T-helper 17 cell (primary cell): ENCODE data around the gene SNTG2. TPM values are rescaled to one million over a fixed set of nuclear protein-coding genes. Genes with fewer than 3 reads are reported as not detected.

Source experiments
- ATAC-seq: fragments of 150-1000 bp; cut with Tn5 transposase; 2 replicates; pipeline ENCODE4 v1.10.0; 2021; ENCODE audit warnings: mild to moderate bottlenecking, moderate library complexity
- DNase-seq, 3 donors: peaks; one replicate each; pipeline versions ENCODE4 v3.0.0 to v3.0.0-alpha.2; 2020 to 2021
- H3K9me3 ChIP-seq: one replicate; pipeline ENCODE4 v1.7.0; 2013; ENCODE audit warnings: low read length, mild to moderate bottlenecking; ENCODE audit not compliant: control insufficient read depth, poor library complexity, severe bottlenecking
- H3K27ac Mint-ChIP-seq: one replicate; pipeline ENCODE4 v1.8.0; 2022; ENCODE audit warnings: mild to moderate bottlenecking, moderate library complexity, mixed read lengths
- H3K27me3 Mint-ChIP-seq: one replicate; pipeline ENCODE4 v1.8.0; 2022; ENCODE audit warnings: mixed read lengths
- H3K36me3 Mint-ChIP-seq: one replicate; pipeline ENCODE4 v1.8.0; 2022; ENCODE audit warnings: low read depth, mixed read lengths
- H3K4me1 Mint-ChIP-seq: one replicate; pipeline ENCODE4 v1.8.0; 2022; ENCODE audit warnings: mild to moderate bottlenecking, mixed read lengths
- H3K4me3 Mint-ChIP-seq: one replicate; pipeline ENCODE4 v1.8.0; 2022; ENCODE audit warnings: mild to moderate bottlenecking, moderate library complexity, mixed read lengths
- total RNA-seq, 4 donors: library from RNA in 2 of 4; stranded (reverse) in 2 of 4; gene quantifications; one replicate each; pipeline ENCODE4 v1.2.3 and lab custom pipeline; 2022 to 2026

SNTG2 gene
- total RNA-seq, 2 donors from 2014 or later, result 2.0 to 6.3 TPM

DNA sequence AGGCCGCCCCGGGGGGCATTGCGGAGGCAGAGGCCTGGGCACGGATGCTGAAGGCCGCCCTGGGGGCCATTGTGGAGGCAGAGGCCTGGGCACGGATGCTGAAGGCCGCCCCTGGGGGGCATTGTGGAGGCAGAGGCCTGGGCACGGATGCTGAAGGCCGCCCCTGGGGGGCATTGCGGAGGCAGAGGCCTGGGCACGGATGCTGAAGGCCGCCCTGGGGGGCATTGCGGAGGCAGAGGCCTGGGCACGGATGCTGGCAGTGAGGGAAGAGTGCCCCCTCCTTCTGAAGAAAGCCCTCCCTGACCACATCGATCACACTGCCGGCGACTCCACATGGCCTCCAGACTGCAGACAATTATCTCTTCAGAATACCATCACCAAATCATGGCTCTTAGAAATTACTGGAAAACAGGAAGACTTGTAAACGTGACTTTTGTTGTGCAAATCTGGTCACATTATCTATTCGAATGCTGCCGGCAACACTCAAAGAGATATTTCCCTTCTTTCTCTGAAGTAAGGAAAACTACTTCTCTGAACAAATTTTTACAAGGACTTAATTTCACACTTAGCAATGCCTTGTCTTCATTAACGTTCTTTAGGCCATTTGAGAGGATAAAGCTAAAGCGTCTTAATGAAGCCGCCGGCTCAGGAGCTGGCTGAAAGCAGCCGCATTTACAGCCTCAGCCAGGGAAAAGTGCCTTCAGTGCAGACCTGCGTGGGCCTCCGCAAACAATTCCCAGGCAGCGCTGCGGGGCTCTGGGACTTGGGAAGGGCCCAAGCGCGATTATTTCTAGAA, 18.1 kb upstream of the SNTG2 start:
- Mint-ChIP-seq H3K27me3 (no peaks in the 10 kb centered on the region), H3K27ac (no peak overlapping the region), H3K36me3 (no peaks in the 10 kb centered on the region), H3K4me3 (no peak overlapping the region), H3K4me1 (peaks cover 4% of the 10 kb centered on the region)
- no peak for DNase-seq
- H3K9me3 ChIP-seq, result no peaks in the 10 kb centered on the region
- no peak for ATAC-seq

DNA sequence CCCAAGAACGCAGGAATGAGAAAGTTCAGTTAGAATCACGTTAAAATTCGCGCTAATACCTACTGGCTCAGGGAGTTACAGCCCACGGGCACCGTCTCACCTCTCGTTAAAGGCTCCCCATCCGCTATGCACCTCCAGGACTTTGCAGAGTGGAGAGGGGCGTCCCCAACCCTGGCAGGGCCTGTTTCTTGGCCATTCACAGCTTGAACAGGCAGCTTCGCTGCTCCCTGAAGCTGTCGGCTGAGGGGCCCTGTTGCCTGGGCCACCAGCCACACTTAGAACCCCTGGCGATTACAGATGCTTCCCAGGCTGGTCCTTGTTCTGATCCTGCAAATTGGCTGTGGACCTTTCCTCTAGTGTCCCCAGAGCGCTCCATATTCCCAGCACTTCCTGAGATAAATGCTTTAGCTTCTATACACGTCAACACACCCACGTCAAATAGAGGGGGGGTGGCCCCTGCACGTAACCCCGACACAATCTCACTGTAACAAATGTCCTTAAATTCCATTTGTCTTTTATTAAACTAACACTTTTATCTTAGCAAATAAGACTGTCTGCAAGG, 16.8 kb upstream of the SNTG2 start:
- H3K36me3 Mint-ChIP-seq, result no peaks in the 10 kb centered on the region
- no peak overlapping the region for H3K4me3 Mint-ChIP-seq
- peaks cover 2% of the 10 kb centered on the region for H3K4me1 Mint-ChIP-seq
- H3K9me3 ChIP-seq, result no peaks in the 10 kb centered on the region
- no peak for DNase-seq
- H3K27ac Mint-ChIP-seq, result no peak overlapping the region
- peaks cover 8% of the 10 kb centered on the region for H3K27me3 Mint-ChIP-seq
- ATAC-seq, result no peak

- no peak overlapping the region for H3K4me3 Mint-ChIP-seq
- peaks cover 9% of the 10 kb centered on the region for H3K27me3 Mint-ChIP-seq
- no peaks in the 10 kb centered on the region for H3K4me1 Mint-ChIP-seq
- no peaks in the 10 kb centered on the region for H3K9me3 ChIP-seq
- no peak for DNase-seq
- H3K36me3 Mint-ChIP-seq, result no peaks in the 10 kb centered on the region
- no peak for ATAC-seq
- no peak overlapping the region for H3K27ac Mint-ChIP-seq
These were observed 13.1 kb upstream of the SNTG2 start for GRCh38 chr2:937530-937929.

DNA sequence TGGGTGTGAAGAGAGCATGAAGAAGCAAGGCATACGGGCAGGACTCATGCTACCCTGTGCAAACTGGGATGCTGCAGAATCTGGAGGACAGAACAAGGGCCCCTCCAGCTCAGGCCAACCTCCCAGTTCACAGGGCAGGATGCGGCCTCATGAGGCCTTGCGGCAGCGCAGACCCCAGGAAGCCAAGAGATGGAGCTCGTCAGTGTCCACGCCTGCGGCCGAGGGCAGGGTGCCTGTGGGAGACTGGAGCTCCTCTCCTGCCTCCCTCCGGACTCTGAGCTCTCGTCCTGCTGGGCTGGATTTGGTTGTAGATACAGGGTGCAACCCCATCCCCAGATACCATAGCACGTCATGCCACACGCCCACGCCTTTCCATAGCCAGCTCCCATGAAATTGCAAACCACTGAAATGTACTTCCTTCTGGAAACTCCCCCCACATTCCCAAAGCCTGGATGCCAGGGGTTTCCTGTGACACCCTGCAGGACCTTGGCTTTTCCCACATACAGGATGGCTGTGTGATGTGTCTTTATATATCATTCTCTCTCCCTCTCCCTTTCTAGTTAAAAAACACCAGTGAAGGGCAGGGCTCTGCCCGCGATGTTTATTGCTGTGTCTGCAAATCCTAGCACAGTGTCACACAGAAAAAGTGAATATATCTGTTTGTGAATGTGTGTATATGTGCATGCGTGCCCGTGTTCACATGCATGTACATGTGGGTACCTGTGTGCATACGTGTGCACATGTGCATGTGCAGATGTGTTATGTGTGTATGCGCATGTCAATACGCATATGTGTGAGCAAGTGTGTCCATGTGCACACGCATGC, 12.3 kb upstream of the SNTG2 start:
- no peaks in the 10 kb centered on the region for H3K9me3 ChIP-seq
- Mint-ChIP-seq H3K4me1 (no peaks in the 10 kb centered on the region), H3K27me3 (peaks cover 9% of the 10 kb centered on the region), H3K36me3 (no peaks in the 10 kb centered on the region), H3K4me3 (no peak overlapping the region), H3K27ac (no peak overlapping the region)
- no peak for ATAC-seq
- DNase-seq, result no peak

- Mint-ChIP-seq H3K27ac (no peak overlapping the region), H3K4me1 (no peaks in the 10 kb centered on the region), H3K4me3 (no peak overlapping the region), H3K36me3 (no peaks in the 10 kb centered on the region), H3K27me3 (peaks cover 16% of the 10 kb centered on the region)
- no peak for ATAC-seq
- no peaks in the 10 kb centered on the region for H3K9me3 ChIP-seq
- DNase-seq, result no peak
These were observed 10.6 kb upstream of the SNTG2 start for GRCh38 chr2:939936-940601.

- ATAC-seq (no peak), DNase-seq (no peak)
- peaks cover 10% of the 10 kb centered on the region for H3K4me1 Mint-ChIP-seq
- H3K27me3 Mint-ChIP-seq, result peaks cover 16% of the 10 kb centered on the region
- H3K9me3 ChIP-seq, result no peaks in the 10 kb centered on the region
- H3K4me3 Mint-ChIP-seq, result no peak overlapping the region
- no peaks in the 10 kb centered on the region for H3K36me3 Mint-ChIP-seq
- H3K27ac Mint-ChIP-seq, result no peak overlapping the region
These were observed 8.8 kb upstream of the SNTG2 start for GRCh38 chr2:941871-942270.

- DNase-seq (no peak), ATAC-seq (no peak)
- H3K36me3 Mint-ChIP-seq, result no peaks in the 10 kb centered on the region
- peaks cover 16% of the 10 kb centered on the region for H3K27me3 Mint-ChIP-seq
- H3K4me1 Mint-ChIP-seq, result peaks cover 10% of the 10 kb centered on the region
- no peaks in the 10 kb centered on the region for H3K9me3 ChIP-seq
- no peak overlapping the region for H3K4me3 Mint-ChIP-seq
- H3K27ac Mint-ChIP-seq, result no peak overlapping the region
These were observed 7.7 kb upstream of the SNTG2 start for GRCh38 chr2:942775-943460.

GRCh38 chr2:943461-943797, 7.2 kb upstream of the SNTG2 start:
- Mint-ChIP-seq H3K27ac (no peak overlapping the region), H3K36me3 (no peaks in the 10 kb centered on the region), H3K4me3 (no peak overlapping the region), H3K27me3 (peaks cover 13% of the 10 kb centered on the region), H3K4me1 (peaks cover 10% of the 10 kb centered on the region)
- DNase-seq (no peak), ATAC-seq (no peak)
- no peaks in the 10 kb centered on the region for H3K9me3 ChIP-seq

GRCh38 chr2:943821-944220, 6.8 kb upstream of the SNTG2 start:
- Mint-ChIP-seq H3K36me3 (no peaks in the 10 kb centered on the region), H3K4me3 (no peak overlapping the region), H3K27ac (no peak overlapping the region), H3K4me1 (peaks cover 10% of the 10 kb centered on the region), H3K27me3 (peaks cover 9% of the 10 kb centered on the region)
- no peak for ATAC-seq
- no peak for DNase-seq
- no peaks in the 10 kb centered on the region for H3K9me3 ChIP-seq

GRCh38 chr2:944693-945092, 6.0 kb upstream of the SNTG2 start:
- no peak for DNase-seq
- H3K27me3 Mint-ChIP-seq, result peaks cover 14% of the 10 kb centered on the region
- no peak overlapping the region for H3K4me3 Mint-ChIP-seq
- peaks cover 15% of the 10 kb centered on the region for H3K4me1 Mint-ChIP-seq
- ATAC-seq, result no peak
- H3K36me3 Mint-ChIP-seq, result peaks cover 5% of the 10 kb centered on the region
- no peak overlapping the region for H3K27ac Mint-ChIP-seq
- H3K9me3 ChIP-seq, result no peaks in the 10 kb centered on the region

- Mint-ChIP-seq H3K27ac (no peak overlapping the region), H3K36me3 (peaks cover 5% of the 10 kb centered on the region), H3K4me1 (peaks cover 17% of the 10 kb centered on the region), H3K4me3 (no peak overlapping the region), H3K27me3 (peaks cover 14% of the 10 kb centered on the region)
- DNase-seq (no peak), ATAC-seq (no peak)
- no peaks in the 10 kb centered on the region for H3K9me3 ChIP-seq
These were observed 5.5 kb upstream of the SNTG2 start for GRCh38 chr2:945104-945503.

DNA sequence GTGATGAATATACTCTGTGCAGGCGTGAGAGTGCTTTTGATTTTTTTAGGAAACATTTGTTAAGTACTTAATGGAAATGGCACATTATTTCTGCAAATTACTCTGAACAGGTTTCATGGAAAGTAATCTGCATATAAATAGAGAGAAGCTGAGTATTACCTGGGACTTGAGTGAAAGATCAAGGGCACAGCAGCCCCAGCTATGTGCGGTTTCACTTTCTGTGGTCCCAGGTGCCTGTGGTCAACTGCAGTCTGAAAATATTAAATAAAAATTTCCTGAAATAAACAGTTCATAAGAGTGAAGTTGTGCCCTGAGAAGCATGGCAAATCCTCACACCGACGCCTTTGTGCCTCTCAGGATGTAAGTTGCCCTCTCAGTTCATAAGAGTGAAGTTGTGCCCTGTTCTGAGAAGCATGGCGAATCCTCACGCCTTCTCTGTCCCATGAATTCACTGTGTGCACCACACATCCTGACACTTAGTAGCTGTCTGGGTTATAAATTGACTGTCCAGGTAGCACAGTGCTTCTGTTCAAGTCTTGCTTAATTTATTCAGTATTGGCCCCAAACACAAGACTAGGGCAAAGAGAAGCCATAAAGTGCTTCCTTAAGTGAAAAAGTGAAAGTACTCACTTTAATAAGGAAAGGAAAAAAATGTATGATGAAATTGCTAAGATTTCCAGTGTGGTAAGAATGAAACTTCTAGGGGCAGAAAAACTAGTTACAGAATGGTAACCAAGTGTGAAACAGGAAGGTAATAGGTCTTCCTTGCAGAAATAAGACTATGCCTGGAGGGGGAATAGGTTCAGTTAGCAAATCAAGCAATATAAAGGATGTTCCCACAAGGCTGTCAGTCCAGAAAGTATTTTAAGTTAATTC, 4.3 kb upstream of the SNTG2 start:
- ATAC-seq, result no peak
- H3K27ac Mint-ChIP-seq, result peak overlapping the region; percentile 6
- no peak for DNase-seq

More for the DNA sequence above, 4.3 kb upstream of the SNTG2 start:
- no peaks in the 10 kb centered on the region for H3K9me3 ChIP-seq
- Mint-ChIP-seq H3K4me1 (peaks cover 18% of the 10 kb centered on the region), H3K4me3 (peak overlapping the region; percentile 81), H3K27me3 (peaks cover 14% of the 10 kb centered on the region), H3K36me3 (peaks cover 5% of the 10 kb centered on the region)
